ENCODE measurements around the gene DERL3. TPM values are rescaled to one million over a fixed set of nuclear protein-coding genes. Genes with fewer than 3 reads are reported as not detected.

The DERL3 gene
- total and polyA plus RNA-seq, 4 donors = 6.1 to 15.1 (median 7.5) TPM

DNA sequence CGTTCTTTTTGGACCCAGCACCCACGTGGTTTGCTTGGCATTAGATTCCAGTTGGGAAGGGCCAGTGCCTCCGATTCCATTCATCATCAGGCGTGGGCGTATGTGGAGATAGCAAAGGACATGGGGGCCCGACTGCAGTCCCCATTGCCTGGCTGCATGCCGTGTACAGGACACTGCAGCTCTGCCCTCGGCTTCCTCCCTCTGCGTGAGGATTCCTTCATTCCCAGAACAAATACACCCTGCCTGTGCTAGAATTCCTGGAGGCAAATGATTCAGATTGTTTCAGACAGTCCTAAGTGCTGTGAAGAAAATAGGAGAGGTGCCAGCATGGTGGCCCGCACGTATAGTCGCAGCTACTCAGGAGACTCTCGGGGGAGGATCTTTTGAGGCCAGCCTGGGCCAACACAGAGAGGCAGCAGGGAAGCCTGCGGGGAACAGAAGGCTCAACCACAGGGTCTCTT lies 15.4 kb downstream of the DERL3 start:
- DNase-seq = no peak

DNA sequence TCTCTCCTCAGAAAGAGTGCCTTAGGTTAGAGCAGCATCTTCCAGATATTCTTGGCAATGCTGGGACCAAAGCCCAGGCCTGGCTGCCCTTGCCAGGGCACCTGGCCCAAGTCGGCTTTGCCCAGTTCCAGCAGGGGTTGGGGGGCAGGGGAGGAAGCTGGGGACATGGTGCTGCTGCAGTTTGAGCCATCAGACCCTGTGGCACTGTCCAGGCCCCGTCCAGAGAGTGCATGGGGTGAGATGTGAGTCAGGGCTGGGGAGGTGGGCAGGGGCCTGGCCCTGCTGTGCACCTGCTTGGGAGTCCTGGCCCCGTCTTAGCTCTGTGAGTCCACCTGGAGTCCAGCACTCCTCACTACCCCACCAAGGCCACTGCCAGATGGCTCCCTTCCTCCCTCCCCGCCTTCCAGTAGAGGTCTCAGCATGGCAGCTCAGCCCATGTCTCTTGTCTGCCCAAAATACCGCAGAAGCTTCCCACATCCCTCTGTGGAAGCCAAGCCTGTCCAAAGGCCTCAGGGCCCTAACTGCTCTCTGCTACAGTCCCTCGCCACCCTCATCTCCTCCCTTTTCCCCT lies 16.6 kb downstream of the DERL3 start:
- H3K36me3 ChIP-seq (ENCODE audit: control insufficient read depth in 4 of 4, insufficient read depth in 4 of 4, low read length in 4 of 4) = peaks cover 10 to 72% (median 49%) of the 10 kb centered on the region in 4 donors
- H3K9ac ChIP-seq (ENCODE audit: insufficient read depth in 1 of 2, low read length in 2 of 2) = no peak overlapping the region
- H3K27me3 ChIP-seq (ENCODE audit: control insufficient read depth in 3 of 3, insufficient read depth in 3 of 3, low read length in 2 of 3) = no peaks in the 10 kb centered on the region
- ATAC-seq (ENCODE audit: insufficient read depth, low FRiP score) (no peak), DNase-seq (no peak)
- 91 to 95% methylated on average over 6 of the region's 6 CpGs for WGBS, 2 donors
- TF ChIP-seq, protein P1, sequence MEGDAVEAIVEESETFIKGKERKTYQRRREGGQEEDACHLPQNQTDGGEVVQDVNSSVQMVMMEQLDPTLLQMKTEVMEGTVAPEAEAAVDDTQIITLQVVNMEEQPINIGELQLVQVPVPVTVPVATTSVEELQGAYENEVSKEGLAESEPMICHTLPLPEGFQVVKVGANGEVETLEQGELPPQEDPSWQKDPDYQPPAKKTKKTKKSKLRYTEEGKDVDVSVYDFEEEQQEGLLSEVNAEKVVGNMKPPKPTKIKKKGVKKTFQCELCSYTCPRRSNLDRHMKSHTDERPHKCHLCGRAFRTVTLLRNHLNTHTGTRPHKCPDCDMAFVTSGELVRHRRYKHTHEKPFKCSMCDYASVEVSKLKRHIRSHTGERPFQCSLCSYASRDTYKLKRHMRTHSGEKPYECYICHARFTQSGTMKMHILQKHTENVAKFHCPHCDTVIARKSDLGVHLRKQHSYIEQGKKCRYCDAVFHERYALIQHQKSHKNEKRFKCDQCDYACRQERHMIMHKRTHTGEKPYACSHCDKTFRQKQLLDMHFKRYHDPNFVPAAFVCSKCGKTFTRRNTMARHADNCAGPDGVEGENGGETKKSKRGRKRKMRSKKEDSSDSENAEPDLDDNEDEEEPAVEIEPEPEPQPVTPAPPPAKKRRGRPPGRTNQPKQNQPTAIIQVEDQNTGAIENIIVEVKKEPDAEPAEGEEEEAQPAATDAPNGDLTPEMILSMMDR (IDR thresholded peaks at IDR 0.05; ENCODE audit: control extremely low read depth, extremely low read depth) = no peak
- no peak overlapping the region for H3K4me3 ChIP-seq
- H3K4me1 ChIP-seq (ENCODE audit: control insufficient read depth in 5 of 5, insufficient read depth in 5 of 5, low read length in 5 of 5) = peaks cover 0 to 3% (median 0%) of the 10 kb centered on the region in 5 donors
- no peaks in the 10 kb centered on the region for H3K9me3 ChIP-seq (ENCODE audit: control insufficient read depth in 4 of 4, insufficient read depth in 3 of 4, low read length in 3 of 4)
- H3K27ac ChIP-seq (ENCODE audit: low read depth in 1 of 2, low read length in 1 of 2) = peak overlapping the region in 1 of 2 donors; percentile 78

More for the DNA sequence above, 15.4 kb downstream of the DERL3 start:
- H3K9ac ChIP-seq (ENCODE audit: insufficient read depth in 1 of 2, low read length in 2 of 2) = no peak overlapping the region
- no peaks in the 10 kb centered on the region for H3K27me3 ChIP-seq (ENCODE audit: control insufficient read depth in 3 of 3, insufficient read depth in 3 of 3, low read length in 2 of 3)
- ATAC-seq (ENCODE audit: insufficient read depth, low FRiP score) = no peak
- peaks cover 6 to 74% (median 49%) of the 10 kb centered on the region in 4 donors for H3K36me3 ChIP-seq (ENCODE audit: control insufficient read depth in 4 of 4, insufficient read depth in 4 of 4, low read length in 4 of 4)
- peak overlapping the region in 1 of 2 donors; percentile 78 for H3K27ac ChIP-seq (ENCODE audit: low read depth in 1 of 2, low read length in 1 of 2)
- TF ChIP-seq, protein P1 (IDR thresholded peaks at IDR 0.05; ENCODE audit: control extremely low read depth, extremely low read depth) = no peak
- WGBS, 2 donors = 91 to 97% methylated on average over 14 of the region's 14 CpGs
- peaks cover 0 to 6% (median 0%) of the 10 kb centered on the region in 5 donors for H3K4me1 ChIP-seq (ENCODE audit: control insufficient read depth in 5 of 5, insufficient read depth in 5 of 5, low read length in 5 of 5)
- no peaks in the 10 kb centered on the region for H3K9me3 ChIP-seq (ENCODE audit: control insufficient read depth in 4 of 4, insufficient read depth in 3 of 4, low read length in 3 of 4)
- no peak overlapping the region for H3K4me3 ChIP-seq

DNA sequence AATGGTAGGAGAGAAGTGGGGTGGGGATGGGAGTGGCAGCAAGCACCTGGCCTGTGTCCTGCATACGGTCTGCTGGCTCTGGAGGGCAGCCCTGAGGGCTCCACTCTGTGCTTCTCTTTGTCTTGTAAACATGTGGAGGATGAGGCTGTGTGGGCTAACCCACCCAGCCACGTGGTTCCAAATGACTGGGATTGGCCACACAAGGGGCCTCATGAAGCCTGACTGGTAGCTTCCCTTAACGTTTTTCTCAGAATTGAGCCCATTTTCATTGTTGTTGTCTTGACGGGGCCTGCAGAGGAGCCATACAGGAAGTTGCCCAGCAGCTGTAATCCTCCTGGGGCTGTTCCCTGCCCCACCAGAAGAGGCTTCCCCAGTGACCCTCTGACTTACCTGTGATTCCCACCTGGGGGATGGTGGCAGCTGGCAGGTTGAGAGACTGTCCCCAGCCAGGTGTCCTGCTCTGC lies 18.0 kb downstream of the DERL3 start:
- Histone ChIP-seq H3K27ac (ENCODE audit: low read depth in 1 of 2, low read length in 1 of 2) (no peak overlapping the region), H3K4me1 (ENCODE audit: control insufficient read depth in 5 of 5, insufficient read depth in 5 of 5, low read length in 5 of 5) (no peaks in the 10 kb centered on the region), H3K36me3 (ENCODE audit: control insufficient read depth in 4 of 4, insufficient read depth in 4 of 4, low read length in 4 of 4) (peaks cover 14 to 75% (median 55%) of the 10 kb centered on the region in 4 donors), H3K27me3 (ENCODE audit: control insufficient read depth in 3 of 3, insufficient read depth in 3 of 3, low read length in 2 of 3) (no peaks in the 10 kb centered on the region), H3K9ac (ENCODE audit: insufficient read depth in 1 of 2, low read length in 2 of 2) (no peak overlapping the region), H3K9me3 (ENCODE audit: control insufficient read depth in 4 of 4, insufficient read depth in 3 of 4, low read length in 3 of 4) (no peaks in the 10 kb centered on the region), H3K4me3 (no peak overlapping the region)
- DNase-seq (no peak), ATAC-seq (ENCODE audit: insufficient read depth, low FRiP score) (no peak)
- TF ChIP-seq, protein P1 (IDR thresholded peaks at IDR 0.05; ENCODE audit: control extremely low read depth, extremely low read depth) = no peak
- 43 to 52% methylated on average over 4 of the region's 4 CpGs for WGBS, 2 donors

Measured in lung (tissue), 12 donors.